ENCODE measurements around the gene ACP6. TPM values are rescaled to one million over a fixed set of nuclear protein-coding genes. Genes with fewer than 3 reads are reported as not detected.

The ACP6 gene
- total RNA-seq, 1 experiment from 2014 or later: 14.4 TPM

GRCh38 chr1:147669469-147670318 lies 630 bp downstream of the ACP6 start:
- H3K27me3 ChIP-seq (replicated peaks; ENCODE audit: insufficient read depth, low read depth, low read length, poor library complexity): no peaks in the 10 kb centered on the region
- BruUV-seq (replicated peaks): no TSS peak
- H3K9me3 ChIP-seq (ENCODE audit: low read depth, low read length, poor library complexity, severe bottlenecking): no peaks in the 10 kb centered on the region
- ChIA-PET POLR2A (ENCODE audit: low non-redundant PET) (no interaction called here), CTCF (no interaction called here)
- TF ChIP-seq, protein P1, sequence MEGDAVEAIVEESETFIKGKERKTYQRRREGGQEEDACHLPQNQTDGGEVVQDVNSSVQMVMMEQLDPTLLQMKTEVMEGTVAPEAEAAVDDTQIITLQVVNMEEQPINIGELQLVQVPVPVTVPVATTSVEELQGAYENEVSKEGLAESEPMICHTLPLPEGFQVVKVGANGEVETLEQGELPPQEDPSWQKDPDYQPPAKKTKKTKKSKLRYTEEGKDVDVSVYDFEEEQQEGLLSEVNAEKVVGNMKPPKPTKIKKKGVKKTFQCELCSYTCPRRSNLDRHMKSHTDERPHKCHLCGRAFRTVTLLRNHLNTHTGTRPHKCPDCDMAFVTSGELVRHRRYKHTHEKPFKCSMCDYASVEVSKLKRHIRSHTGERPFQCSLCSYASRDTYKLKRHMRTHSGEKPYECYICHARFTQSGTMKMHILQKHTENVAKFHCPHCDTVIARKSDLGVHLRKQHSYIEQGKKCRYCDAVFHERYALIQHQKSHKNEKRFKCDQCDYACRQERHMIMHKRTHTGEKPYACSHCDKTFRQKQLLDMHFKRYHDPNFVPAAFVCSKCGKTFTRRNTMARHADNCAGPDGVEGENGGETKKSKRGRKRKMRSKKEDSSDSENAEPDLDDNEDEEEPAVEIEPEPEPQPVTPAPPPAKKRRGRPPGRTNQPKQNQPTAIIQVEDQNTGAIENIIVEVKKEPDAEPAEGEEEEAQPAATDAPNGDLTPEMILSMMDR (conservative IDR thresholded peaks at IDR 0.05; ENCODE audit: low read depth, low read length): no peak
- TF ChIP-seq EZH2 (IDR thresholded peaks at IDR 0.05; ENCODE audit: borderline replicate concordance, low read depth, low read length, poor library complexity, severe bottlenecking): no peak
- peak overlapping the region; percentile 62 for H3K27ac ChIP-seq (ENCODE audit: low read depth, low read length, poor library complexity, severe bottlenecking)
- intact Hi-C loops (cut with micrococcal nuclease; ENCODE audit: unreplicated experiment): loop anchor here (5.0 kb wide), 1 partner anchor 72 kb away; no protein-coding TSS in a partner anchor
- H3K4me1 ChIP-seq (ENCODE audit: insufficient read depth, low read length, poor library complexity, severe bottlenecking): peaks cover 13% of the 10 kb centered on the region
- H3K4me3 ChIP-seq (ENCODE audit: low read depth, low read length, poor library complexity, severe bottlenecking): peak overlapping the region; percentile 81
- DNase-seq (ENCODE audit: low spot score): peak; percentile 33
- no peaks in the 10 kb centered on the region for H3K36me3 ChIP-seq (ENCODE audit: insufficient read depth, low read length, poor library complexity, severe bottlenecking)

GRCh38 chr1:147665521-147665920 lies 4.8 kb downstream of the ACP6 start:
- DNase-seq (ENCODE audit: low spot score): no peak
- Histone ChIP-seq H3K4me1 (ENCODE audit: insufficient read depth, low read length, poor library complexity, severe bottlenecking) (no peaks in the 10 kb centered on the region), H3K27ac (ENCODE audit: low read depth, low read length, poor library complexity, severe bottlenecking) (no peak overlapping the region), H3K4me3 (ENCODE audit: low read depth, low read length, poor library complexity, severe bottlenecking) (no peak overlapping the region), H3K36me3 (ENCODE audit: insufficient read depth, low read length, poor library complexity, severe bottlenecking) (no peaks in the 10 kb centered on the region), H3K27me3 (replicated peaks; ENCODE audit: insufficient read depth, low read depth, low read length, poor library complexity) (no peaks in the 10 kb centered on the region), H3K9me3 (ENCODE audit: low read depth, low read length, poor library complexity, severe bottlenecking) (peaks cover 11% of the 10 kb centered on the region)
- intact Hi-C loops (cut with micrococcal nuclease; ENCODE audit: unreplicated experiment): no loop called here
- no TSS peak for BruUV-seq (replicated peaks)
- ChIA-PET POLR2A (ENCODE audit: low non-redundant PET) (no interaction called here), CTCF (no interaction called here)
- TF ChIP-seq EZH2 (IDR thresholded peaks at IDR 0.05; ENCODE audit: borderline replicate concordance, low read depth, low read length, poor library complexity, severe bottlenecking): no peak
- TF ChIP-seq, protein P1 (conservative IDR thresholded peaks at IDR 0.05; ENCODE audit: low read depth, low read length): peak; percentile 31; the same call in 1 of the 2 replicates

GRCh38 chr1:147664206-147664605 lies 6.1 kb downstream of the ACP6 start:
- ChIA-PET POLR2A (ENCODE audit: low non-redundant PET) (no interaction called here), CTCF (no interaction called here)
- no TSS peak for BruUV-seq (replicated peaks)

More at GRCh38 chr1:147664206-147664605, 6.1 kb downstream of the ACP6 start:
- no peak for DNase-seq (ENCODE audit: low spot score)
- H3K36me3 ChIP-seq (ENCODE audit: insufficient read depth, low read length, poor library complexity, severe bottlenecking): no peaks in the 10 kb centered on the region
- no peaks in the 10 kb centered on the region for H3K27me3 ChIP-seq (replicated peaks; ENCODE audit: insufficient read depth, low read depth, low read length, poor library complexity)
- no peak overlapping the region for H3K4me3 ChIP-seq (ENCODE audit: low read depth, low read length, poor library complexity, severe bottlenecking)
- H3K27ac ChIP-seq (ENCODE audit: low read depth, low read length, poor library complexity, severe bottlenecking): no peak overlapping the region
- H3K4me1 ChIP-seq (ENCODE audit: insufficient read depth, low read length, poor library complexity, severe bottlenecking): no peaks in the 10 kb centered on the region
- TF ChIP-seq, protein P1 (conservative IDR thresholded peaks at IDR 0.05; ENCODE audit: low read depth, low read length): no peak
- TF ChIP-seq EZH2 (IDR thresholded peaks at IDR 0.05; ENCODE audit: borderline replicate concordance, low read depth, low read length, poor library complexity, severe bottlenecking): no peak
- H3K9me3 ChIP-seq (ENCODE audit: low read depth, low read length, poor library complexity, severe bottlenecking): peaks cover 11% of the 10 kb centered on the region
- intact Hi-C loops (cut with micrococcal nuclease; ENCODE audit: unreplicated experiment): no loop called here
